Upper lobe of right lung (tissue), 1 donor: ENCODE results near the gene C1orf21. TPM values are rescaled to one million over a fixed set of nuclear protein-coding genes. Genes with fewer than 3 reads are reported as not detected.

Experiments
- ATAC-seq: fragments of 200-7000 bp; cut with Tn5 transposase; one replicate; pipeline ENCODE4 v1.9.1; 2020; ENCODE audit warnings: mild to moderate bottlenecking, moderate library complexity
- DNase-seq: peaks from one replicate; pipeline ENCODE4 v3.0.0-alpha.2; 2020
- H3K27ac ChIP-seq: fragments of 200-600 bp; one replicate; pipeline ENCODE4 v1.8.0; 2022
- H3K27me3 ChIP-seq: fragments of 200-600 bp; one replicate; pipeline ENCODE4 v1.8.0; 2022; ENCODE audit warnings: mild to moderate bottlenecking
- H3K36me3 ChIP-seq: fragments of 200-600 bp; one replicate; pipeline ENCODE4 v1.8.0; 2022
- H3K4me1 ChIP-seq: fragments of 200-600 bp; one replicate; pipeline ENCODE4 v1.8.0; 2022
- H3K4me3 ChIP-seq: fragments of 200-600 bp; one replicate; pipeline ENCODE4 v1.8.0; 2022; ENCODE audit warnings: mild to moderate bottlenecking
- H3K9me3 ChIP-seq: fragments of 200-600 bp; one replicate; pipeline ENCODE4 v1.8.0; 2022
- intact Hi-C: fragments of 100-400 bp; cut with DNase I; formaldehyde crosslinking; loops from one replicate; pipeline ENCODE4 v1.11.0; 2022
- total RNA-seq: library from RNA; stranded (reverse); fragmentation: NEBNext Ultra II Directional; extraction: Animal tissue kit (Norgen Biotek cat#: 25700); gene quantifications from one replicate; pipeline ENCODE4 v1.2.1, GENCODE V29; 2021
- TF ChIP-seq, protein P1 (sequence below): fragments of 200-600 bp; IDR thresholded peaks from one replicate; pipeline ENCODE4 v1.8.0; 2022; ENCODE audit warnings: antibody characterized with exemption
- donor health status: DM: no; HTN: yes; CAD: no; lungs with severe emphysema.

C1orf21 gene
- total RNA-seq, 1 donor from 2014 or later, result 78.8 TPM

DNA sequence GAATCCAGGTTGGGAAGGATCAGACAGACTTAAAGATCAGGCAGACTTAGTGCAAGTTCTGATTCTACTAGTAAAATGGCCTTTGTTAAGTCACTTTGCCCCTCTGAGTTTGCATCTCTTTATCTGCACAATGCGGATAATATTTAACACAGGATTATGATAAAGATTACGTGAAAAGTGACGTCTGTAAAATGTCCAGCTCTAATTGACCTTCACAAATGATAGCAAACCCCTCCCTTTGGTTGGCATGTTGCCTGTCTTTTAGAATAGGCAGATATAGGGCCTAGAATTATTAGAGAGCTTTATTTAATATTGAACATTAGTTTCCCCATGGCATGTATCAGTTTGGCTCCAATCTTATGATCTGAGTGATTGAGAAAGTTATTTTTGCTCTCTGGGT lies 55.4 kb downstream of the C1orf21 start:
- no peak for ATAC-seq
- H3K27ac ChIP-seq, result no peak overlapping the region
- DNase-seq, result no peak
- H3K4me3 ChIP-seq, result no peak overlapping the region
- TF ChIP-seq, protein P1, sequence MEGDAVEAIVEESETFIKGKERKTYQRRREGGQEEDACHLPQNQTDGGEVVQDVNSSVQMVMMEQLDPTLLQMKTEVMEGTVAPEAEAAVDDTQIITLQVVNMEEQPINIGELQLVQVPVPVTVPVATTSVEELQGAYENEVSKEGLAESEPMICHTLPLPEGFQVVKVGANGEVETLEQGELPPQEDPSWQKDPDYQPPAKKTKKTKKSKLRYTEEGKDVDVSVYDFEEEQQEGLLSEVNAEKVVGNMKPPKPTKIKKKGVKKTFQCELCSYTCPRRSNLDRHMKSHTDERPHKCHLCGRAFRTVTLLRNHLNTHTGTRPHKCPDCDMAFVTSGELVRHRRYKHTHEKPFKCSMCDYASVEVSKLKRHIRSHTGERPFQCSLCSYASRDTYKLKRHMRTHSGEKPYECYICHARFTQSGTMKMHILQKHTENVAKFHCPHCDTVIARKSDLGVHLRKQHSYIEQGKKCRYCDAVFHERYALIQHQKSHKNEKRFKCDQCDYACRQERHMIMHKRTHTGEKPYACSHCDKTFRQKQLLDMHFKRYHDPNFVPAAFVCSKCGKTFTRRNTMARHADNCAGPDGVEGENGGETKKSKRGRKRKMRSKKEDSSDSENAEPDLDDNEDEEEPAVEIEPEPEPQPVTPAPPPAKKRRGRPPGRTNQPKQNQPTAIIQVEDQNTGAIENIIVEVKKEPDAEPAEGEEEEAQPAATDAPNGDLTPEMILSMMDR, result no peak
- H3K4me1 ChIP-seq, result no peaks in the 10 kb centered on the region
- H3K36me3 ChIP-seq, result no peaks in the 10 kb centered on the region
- H3K27me3 ChIP-seq, result no peaks in the 10 kb centered on the region
- intact Hi-C loops, result no loop called here
- no peaks in the 10 kb centered on the region for H3K9me3 ChIP-seq

DNA sequence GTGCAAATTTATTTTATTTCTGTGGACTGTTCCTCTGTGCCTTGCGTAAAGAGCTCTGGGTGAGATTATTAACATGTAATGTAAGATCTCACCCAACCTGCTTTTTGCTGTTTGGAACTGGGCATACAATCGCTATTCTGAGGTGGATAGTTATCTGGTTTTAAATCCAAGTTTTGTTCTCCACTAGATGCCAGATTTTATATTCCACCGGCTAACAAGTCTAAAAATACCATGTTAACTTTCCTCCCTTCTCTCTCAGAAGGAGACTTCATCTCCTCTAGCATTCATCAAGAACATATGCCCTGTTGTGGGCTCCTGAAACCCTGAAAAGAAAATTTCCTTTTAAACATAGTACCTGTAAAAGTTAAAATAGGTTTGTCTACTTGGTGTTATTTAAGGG lies 56.4 kb downstream of the C1orf21 start:
- H3K4me1 ChIP-seq, result no peaks in the 10 kb centered on the region
- ATAC-seq (no peak), DNase-seq (no peak)
- TF ChIP-seq, protein P1, result no peak
- no peaks in the 10 kb centered on the region for H3K9me3 ChIP-seq
- H3K27ac ChIP-seq, result no peak overlapping the region
- H3K36me3 ChIP-seq, result no peaks in the 10 kb centered on the region
- H3K4me3 ChIP-seq, result no peak overlapping the region
- no peaks in the 10 kb centered on the region for H3K27me3 ChIP-seq
- intact Hi-C loops, result no loop called here

DNA sequence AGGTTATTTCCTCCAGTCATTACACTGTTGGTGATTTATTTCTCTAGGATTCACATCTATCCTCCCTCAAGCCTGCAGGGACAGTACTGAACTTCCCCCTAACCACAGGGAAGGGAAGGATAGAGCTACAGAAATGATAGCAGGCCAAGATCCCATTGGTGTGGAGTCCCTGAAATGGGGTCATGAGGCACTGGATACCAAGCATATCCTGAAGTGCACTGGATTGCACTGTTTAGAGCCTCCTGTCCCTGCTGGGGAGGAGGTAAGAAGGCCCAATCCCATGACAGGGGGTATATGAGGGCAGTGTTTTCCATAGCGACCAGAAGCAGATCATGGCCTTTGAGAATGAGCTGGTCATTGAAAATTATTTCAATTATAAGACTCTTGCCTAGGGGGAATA lies 56.8 kb downstream of the C1orf21 start:
- no peaks in the 10 kb centered on the region for H3K4me1 ChIP-seq
- no peak overlapping the region for H3K4me3 ChIP-seq
- TF ChIP-seq, protein P1, result no peak
- DNase-seq (no peak), ATAC-seq (no peak)
- intact Hi-C loops, result no loop called here
- H3K27me3 ChIP-seq, result no peaks in the 10 kb centered on the region
- H3K27ac ChIP-seq, result no peak overlapping the region
- H3K9me3 ChIP-seq, result no peaks in the 10 kb centered on the region
- H3K36me3 ChIP-seq, result no peaks in the 10 kb centered on the region

DNA sequence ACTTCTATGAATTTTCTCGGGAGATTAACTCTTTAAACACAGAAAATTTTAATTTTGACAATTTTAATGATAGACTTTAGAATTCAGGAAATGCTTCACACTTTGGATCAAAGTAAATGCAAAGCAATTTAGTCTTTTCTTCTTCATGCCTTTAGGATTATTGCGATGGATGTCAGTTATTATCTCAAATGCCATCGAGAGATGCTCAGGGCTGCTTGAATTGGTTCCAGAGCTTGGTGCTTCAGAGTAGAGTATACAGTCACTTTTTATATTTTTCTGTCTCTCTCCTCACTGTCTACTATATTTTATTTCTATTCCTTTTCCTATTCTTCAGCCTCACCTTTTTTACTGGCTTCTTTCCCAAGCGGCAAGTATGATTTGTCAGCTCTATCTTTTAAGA lies 59.2 kb downstream of the C1orf21 start:
- Histone ChIP-seq H3K36me3 (no peaks in the 10 kb centered on the region), H3K4me3 (no peak overlapping the region), H3K4me1 (no peaks in the 10 kb centered on the region), H3K9me3 (no peaks in the 10 kb centered on the region), H3K27me3 (no peaks in the 10 kb centered on the region), H3K27ac (no peak overlapping the region)
- TF ChIP-seq, protein P1, result no peak
- DNase-seq, result no peak
- no peak for ATAC-seq
- intact Hi-C loops, result no loop called here

DNA sequence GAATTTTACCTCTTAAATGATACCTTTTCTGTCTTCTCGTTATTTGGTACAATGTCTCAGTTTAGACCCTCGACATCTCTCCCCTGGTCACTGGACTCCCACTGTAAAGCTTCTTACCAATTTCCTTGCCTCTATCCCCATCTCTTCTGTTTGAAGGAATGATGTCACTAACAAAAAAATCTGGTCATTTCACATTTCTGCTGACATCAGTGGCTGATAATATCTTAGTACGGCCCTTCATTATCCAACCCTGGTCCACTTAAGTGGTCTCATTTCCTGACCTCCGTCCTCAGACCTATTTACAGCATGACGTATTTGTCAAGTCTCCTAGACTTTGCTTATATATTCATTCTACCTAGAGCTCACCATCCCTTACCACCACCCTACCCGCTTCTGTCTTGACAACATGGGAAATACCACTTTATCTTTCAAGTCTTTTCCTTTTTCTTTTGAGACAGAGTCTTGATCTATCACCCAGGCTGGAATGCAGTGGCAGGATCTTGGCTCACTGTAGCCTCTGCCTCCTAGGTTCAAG lies 60.9 kb downstream of the C1orf21 start:
- ATAC-seq, result no peak
- Histone ChIP-seq H3K27me3 (no peaks in the 10 kb centered on the region), H3K4me3 (no peak overlapping the region), H3K27ac (no peak overlapping the region), H3K4me1 (no peaks in the 10 kb centered on the region), H3K9me3 (no peaks in the 10 kb centered on the region), H3K36me3 (no peaks in the 10 kb centered on the region)
- TF ChIP-seq, protein P1, result no peak
- DNase-seq, result no peak
- intact Hi-C loops, result no loop called here

DNA sequence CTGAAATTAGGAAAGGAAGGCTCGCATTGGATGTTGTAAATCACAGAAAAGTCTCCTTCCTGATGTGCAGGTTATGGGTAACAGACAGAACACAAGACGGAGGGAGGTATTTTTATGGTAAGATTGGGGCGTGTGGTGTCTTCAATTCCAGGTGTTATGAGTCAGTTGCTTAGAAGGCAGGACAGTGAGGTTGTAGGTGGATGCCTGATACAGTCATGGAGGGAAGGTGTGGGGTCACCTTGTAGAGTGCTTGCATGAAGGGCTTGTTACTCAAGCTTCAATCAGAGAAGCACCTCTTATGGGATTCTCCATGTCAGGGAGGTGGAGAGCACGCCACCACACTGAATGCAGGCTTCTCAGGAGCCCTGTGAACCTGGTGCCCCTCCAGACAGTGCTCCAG lies 63.1 kb downstream of the C1orf21 start:
- intact Hi-C loops, result no loop called here
- Histone ChIP-seq H3K36me3 (no peaks in the 10 kb centered on the region), H3K27me3 (no peaks in the 10 kb centered on the region), H3K4me1 (no peaks in the 10 kb centered on the region), H3K27ac (no peak overlapping the region), H3K4me3 (no peak overlapping the region), H3K9me3 (no peaks in the 10 kb centered on the region)
- TF ChIP-seq, protein P1, result no peak
- ATAC-seq (no peak), DNase-seq (no peak)
